RWPE2 (cell line): Measurements from ENCODE around the gene MYLK3.

Experiments used
- ATAC-seq: fragments of 200-7000 bp; cut with Tn5 transposase; 3 replicates; pipeline ENCODE4 v1.9.1; 2021; ENCODE audit warnings: low read depth
- DNase-seq: peaks from one replicate; pipeline ENCODE4 v3.0.0-alpha.2; 2020; ENCODE audit warnings: low spot score
- H3K27ac ChIP-seq: fragments of 450-650 bp; 2 replicates; pipeline ENCODE4 v1.5.1; 2017; ENCODE audit warnings: mild to moderate bottlenecking; ENCODE audit not compliant: poor library complexity, severe bottlenecking
- H3K27me3 ChIP-seq: fragments of 250-450 bp; sonication (Bioruptor Pico); 2 replicates; pipeline ENCODE4 v1.5.1; 2021; ENCODE audit warnings: mild to moderate bottlenecking, moderate library complexity; ENCODE audit not compliant: insufficient read depth, poor library complexity, severe bottlenecking
- H3K36me3 ChIP-seq: fragments of 250-450 bp; sonication (Bioruptor Pico); 2 replicates; pipeline ENCODE4 v1.5.1; 2020; ENCODE audit warnings: low read depth, mild to moderate bottlenecking, moderate library complexity
- H3K4me1 ChIP-seq: fragments of 250-450 bp; sonication (Bioruptor Pico); 2 replicates; pipeline ENCODE4 v1.5.1; 2021; ENCODE audit warnings: mild to moderate bottlenecking, moderate library complexity; ENCODE audit not compliant: insufficient read depth, poor library complexity, severe bottlenecking
- H3K4me3 ChIP-seq: fragments of 250-450 bp; sonication (Bioruptor Pico); 2 replicates; pipeline ENCODE4 v1.5.1; 2021; ENCODE audit warnings: mild to moderate bottlenecking, moderate library complexity; ENCODE audit not compliant: severe bottlenecking
- H3K9me3 ChIP-seq: fragments of 250-450 bp; sonication (Bioruptor Pico); 2 replicates; pipeline ENCODE4 v1.5.1; 2021; ENCODE audit warnings: mild to moderate bottlenecking, moderate library complexity; ENCODE audit not compliant: severe bottlenecking
- CTCF ChIP-seq: fragments of 450-650 bp; IDR thresholded peaks from one replicate; pipeline ENCODE4 v1.5.1; 2017; ENCODE audit warnings: mild to moderate bottlenecking, moderate library complexity; ENCODE audit not compliant: poor library complexity, severe bottlenecking

The MYLK3 gene

DNA sequence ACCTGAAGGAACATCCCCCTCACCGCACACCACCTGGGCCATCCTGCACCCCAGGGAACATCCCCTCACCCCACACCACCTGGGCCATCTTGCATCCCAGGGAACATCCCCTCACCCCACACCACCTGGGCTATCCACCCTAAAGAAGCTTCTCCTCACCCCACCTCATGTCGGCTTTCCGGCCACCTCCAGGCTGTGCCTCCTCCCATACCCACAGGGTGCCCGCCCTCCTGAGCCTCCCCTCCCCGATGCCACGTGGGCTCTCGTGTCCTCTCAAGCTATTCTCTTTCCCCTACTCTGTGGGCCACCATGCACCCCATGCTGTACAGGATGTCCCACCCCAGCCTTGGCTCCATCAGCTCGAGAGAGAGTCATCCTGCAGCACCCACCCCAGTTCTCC lies 18.0 kb downstream of the MYLK3 start:
- no peak for TF ChIP-seq CTCF
- H3K4me3 ChIP-seq = no peak overlapping the region
- ATAC-seq = no peak

GRCh38 chr16:46729326-46729995 lies 18.7 kb downstream of the MYLK3 start:
- ATAC-seq (no peak), DNase-seq (no peak)
- no peaks in the 10 kb centered on the region for H3K36me3 ChIP-seq
- H3K4me3 ChIP-seq = no peak overlapping the region
- H3K9me3 ChIP-seq = no peaks in the 10 kb centered on the region
- no peaks in the 10 kb centered on the region for H3K4me1 ChIP-seq
- H3K27me3 ChIP-seq = no peaks in the 10 kb centered on the region
- no peak for TF ChIP-seq CTCF
- H3K27ac ChIP-seq = no peak overlapping the region

More for the DNA sequence above, 18.0 kb downstream of the MYLK3 start:
- H3K36me3 ChIP-seq = no peaks in the 10 kb centered on the region
- H3K4me1 ChIP-seq = no peaks in the 10 kb centered on the region
- DNase-seq = no peak
- H3K9me3 ChIP-seq = no peaks in the 10 kb centered on the region
- no peak overlapping the region for H3K27ac ChIP-seq
- H3K27me3 ChIP-seq = no peaks in the 10 kb centered on the region

GRCh38 chr16:46728806-46729205 lies 19.3 kb downstream of the MYLK3 start:
- no peaks in the 10 kb centered on the region for H3K36me3 ChIP-seq
- ATAC-seq = no peak
- H3K4me1 ChIP-seq = no peaks in the 10 kb centered on the region
- H3K4me3 ChIP-seq = no peak overlapping the region
- no peak for TF ChIP-seq CTCF
- no peak overlapping the region for H3K27ac ChIP-seq
- H3K27me3 ChIP-seq = no peaks in the 10 kb centered on the region
- H3K9me3 ChIP-seq = no peaks in the 10 kb centered on the region
- DNase-seq = no peak

GRCh38 chr16:46727630-46728029 lies 20.5 kb downstream of the MYLK3 start:
- Histone ChIP-seq H3K27ac (no peak overlapping the region), H3K4me1 (no peaks in the 10 kb centered on the region), H3K27me3 (no peaks in the 10 kb centered on the region), H3K9me3 (no peaks in the 10 kb centered on the region), H3K36me3 (no peaks in the 10 kb centered on the region), H3K4me3 (no peak overlapping the region)
- no peak for ATAC-seq
- TF ChIP-seq CTCF = no peak
- DNase-seq = no peak

GRCh38 chr16:46727184-46727583 lies 21.0 kb downstream of the MYLK3 start:
- no peaks in the 10 kb centered on the region for H3K36me3 ChIP-seq
- ATAC-seq = no peak

More at GRCh38 chr16:46727184-46727583, 21.0 kb downstream of the MYLK3 start:
- no peak for DNase-seq
- Histone ChIP-seq H3K27ac (no peak overlapping the region), H3K4me1 (no peaks in the 10 kb centered on the region), H3K4me3 (no peak overlapping the region), H3K9me3 (no peaks in the 10 kb centered on the region), H3K27me3 (no peaks in the 10 kb centered on the region)
- TF ChIP-seq CTCF = no peak
